ENCODE data around the gene SEMA5A. TPM values are rescaled to one million over a fixed set of nuclear protein-coding genes. Genes with fewer than 3 reads are reported as not detected.

The SEMA5A gene
- total and polyA plus RNA-seq, 7 donors, result 0.24 to 3.9 (median 0.66) TPM

DNA sequence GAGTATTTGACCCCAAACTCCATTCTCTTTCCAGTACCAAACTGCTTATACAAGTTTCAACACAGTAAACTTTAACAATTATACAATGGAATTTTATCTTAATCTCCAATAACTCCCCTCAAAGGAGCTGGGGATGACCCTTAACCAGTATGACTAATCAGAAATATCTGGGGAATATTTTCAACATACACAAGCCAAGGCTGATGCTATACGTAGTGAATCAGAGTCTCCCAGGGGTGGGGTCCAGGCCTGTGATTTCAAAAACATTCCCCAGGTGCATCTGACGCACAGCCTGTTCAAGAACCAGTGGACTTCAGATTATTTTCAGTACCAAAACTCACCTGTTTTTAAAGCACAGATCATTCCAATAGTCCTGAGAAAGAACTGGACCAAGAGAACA, 11.8 kb upstream of the SEMA5A start:
- TF ChIP-seq, protein P1, sequence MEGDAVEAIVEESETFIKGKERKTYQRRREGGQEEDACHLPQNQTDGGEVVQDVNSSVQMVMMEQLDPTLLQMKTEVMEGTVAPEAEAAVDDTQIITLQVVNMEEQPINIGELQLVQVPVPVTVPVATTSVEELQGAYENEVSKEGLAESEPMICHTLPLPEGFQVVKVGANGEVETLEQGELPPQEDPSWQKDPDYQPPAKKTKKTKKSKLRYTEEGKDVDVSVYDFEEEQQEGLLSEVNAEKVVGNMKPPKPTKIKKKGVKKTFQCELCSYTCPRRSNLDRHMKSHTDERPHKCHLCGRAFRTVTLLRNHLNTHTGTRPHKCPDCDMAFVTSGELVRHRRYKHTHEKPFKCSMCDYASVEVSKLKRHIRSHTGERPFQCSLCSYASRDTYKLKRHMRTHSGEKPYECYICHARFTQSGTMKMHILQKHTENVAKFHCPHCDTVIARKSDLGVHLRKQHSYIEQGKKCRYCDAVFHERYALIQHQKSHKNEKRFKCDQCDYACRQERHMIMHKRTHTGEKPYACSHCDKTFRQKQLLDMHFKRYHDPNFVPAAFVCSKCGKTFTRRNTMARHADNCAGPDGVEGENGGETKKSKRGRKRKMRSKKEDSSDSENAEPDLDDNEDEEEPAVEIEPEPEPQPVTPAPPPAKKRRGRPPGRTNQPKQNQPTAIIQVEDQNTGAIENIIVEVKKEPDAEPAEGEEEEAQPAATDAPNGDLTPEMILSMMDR (IDR thresholded peaks at IDR 0.05), result no peak
- no peaks in the 10 kb centered on the region for H3K36me3 ChIP-seq (ENCODE audit: insufficient read depth in 1 of 2, low read depth in 1 of 2)
- WGBS, 3 donors, result 79 to 82% (median 80%) methylated on average over 2 of the region's 2 CpGs
- H3K27me3 ChIP-seq (ENCODE audit: insufficient read depth in 3 of 3, low read length in 2 of 3), result no peaks in the 10 kb centered on the region
- no peak overlapping the region for H3K27ac ChIP-seq
- no peak overlapping the region for H3K4me3 ChIP-seq
- ATAC-seq (no peak), DNase-seq (no peak)
- intact Hi-C loops (cut with DNase I), result no loop called here
- no peaks in the 10 kb centered on the region for H3K4me1 ChIP-seq
- no peaks in the 10 kb centered on the region for H3K9me3 ChIP-seq

DNA sequence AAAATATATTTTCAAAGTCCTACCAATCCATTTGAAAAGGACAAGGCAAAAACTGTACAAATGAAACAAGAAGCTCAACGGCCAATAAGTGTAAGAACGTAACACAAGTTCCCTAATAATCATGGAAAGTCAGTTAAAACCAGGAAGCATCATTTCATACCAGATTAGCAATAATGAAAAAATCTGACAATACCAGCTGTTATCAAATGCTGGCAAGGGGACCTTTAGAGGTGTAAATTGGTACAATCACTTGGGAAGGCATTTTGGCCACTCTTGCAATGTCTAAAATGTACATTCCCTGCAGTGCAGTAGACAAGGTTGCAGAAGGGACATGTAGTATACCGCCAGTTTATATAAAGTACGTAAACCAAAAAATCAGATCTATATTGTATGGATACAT, 10.1 kb upstream of the SEMA5A start:
- ATAC-seq (no peak), DNase-seq (no peak)
- 85 to 86% (median 86%) methylated on average over 4 of the region's 4 CpGs for WGBS, 3 donors
- Histone ChIP-seq H3K4me1 (no peaks in the 10 kb centered on the region), H3K27ac (no peak overlapping the region), H3K36me3 (ENCODE audit: insufficient read depth in 1 of 2, low read depth in 1 of 2) (no peaks in the 10 kb centered on the region), H3K9me3 (no peaks in the 10 kb centered on the region), H3K27me3 (ENCODE audit: insufficient read depth in 3 of 3, low read length in 2 of 3) (no peaks in the 10 kb centered on the region), H3K4me3 (no peak overlapping the region)
- TF ChIP-seq, protein P1 (IDR thresholded peaks at IDR 0.05), result no peak
- intact Hi-C loops (cut with DNase I), result no loop called here

GRCh38 chr5:9554122-9554521, 8.2 kb upstream of the SEMA5A start:
- no peak overlapping the region for H3K4me3 ChIP-seq
- no peak for ATAC-seq
- H3K9me3 ChIP-seq, result no peaks in the 10 kb centered on the region

DNA sequence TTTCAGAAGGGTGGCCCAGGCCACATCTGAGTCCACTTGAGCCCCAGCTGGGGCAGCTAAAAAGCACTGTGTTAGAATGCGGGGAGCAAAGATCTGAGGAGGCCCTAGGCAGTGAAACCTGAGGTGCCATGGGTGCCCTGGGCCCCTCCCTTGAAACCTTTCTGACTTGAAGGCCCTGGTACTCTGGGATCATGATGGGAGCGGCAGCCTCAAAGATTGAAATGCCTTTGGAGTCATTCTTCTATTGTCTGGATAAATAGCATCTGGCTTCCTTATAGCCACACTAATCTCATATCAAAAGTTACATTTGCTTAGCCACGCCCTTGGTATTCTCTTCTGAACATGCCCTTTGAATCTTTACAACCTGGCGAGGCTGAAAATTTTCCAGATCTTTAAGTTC, 7.7 kb upstream of the SEMA5A start:
- no peak overlapping the region for H3K4me3 ChIP-seq
- H3K4me1 ChIP-seq, result no peaks in the 10 kb centered on the region
- H3K27me3 ChIP-seq (ENCODE audit: insufficient read depth in 3 of 3, low read length in 2 of 3), result no peaks in the 10 kb centered on the region
- no peaks in the 10 kb centered on the region for H3K9me3 ChIP-seq
- no peak overlapping the region for H3K27ac ChIP-seq
- DNase-seq (no peak), ATAC-seq (no peak)
- intact Hi-C loops (cut with DNase I), result no loop called here
- WGBS, 3 donors, result 95 to 100% (median 95%) methylated on average over 4 of the region's 4 CpGs
- TF ChIP-seq, protein P1 (IDR thresholded peaks at IDR 0.05), result no peak
- H3K36me3 ChIP-seq (ENCODE audit: insufficient read depth in 1 of 2, low read depth in 1 of 2), result no peaks in the 10 kb centered on the region

More at GRCh38 chr5:9554122-9554521, 8.2 kb upstream of the SEMA5A start:
- Histone ChIP-seq H3K36me3 (ENCODE audit: insufficient read depth in 1 of 2, low read depth in 1 of 2) (no peaks in the 10 kb centered on the region), H3K4me1 (no peaks in the 10 kb centered on the region), H3K27ac (no peak overlapping the region), H3K27me3 (ENCODE audit: insufficient read depth in 3 of 3, low read length in 2 of 3) (no peaks in the 10 kb centered on the region)
- DNase-seq, result no peak
- WGBS, 3 donors, result 88 to 97% (median 93%) methylated on average over 5 of the region's 5 CpGs
- intact Hi-C loops (cut with DNase I), result no loop called here
- TF ChIP-seq, protein P1 (IDR thresholded peaks at IDR 0.05), result no peak
